ENCODE results near the gene TTLL9.

DNA sequence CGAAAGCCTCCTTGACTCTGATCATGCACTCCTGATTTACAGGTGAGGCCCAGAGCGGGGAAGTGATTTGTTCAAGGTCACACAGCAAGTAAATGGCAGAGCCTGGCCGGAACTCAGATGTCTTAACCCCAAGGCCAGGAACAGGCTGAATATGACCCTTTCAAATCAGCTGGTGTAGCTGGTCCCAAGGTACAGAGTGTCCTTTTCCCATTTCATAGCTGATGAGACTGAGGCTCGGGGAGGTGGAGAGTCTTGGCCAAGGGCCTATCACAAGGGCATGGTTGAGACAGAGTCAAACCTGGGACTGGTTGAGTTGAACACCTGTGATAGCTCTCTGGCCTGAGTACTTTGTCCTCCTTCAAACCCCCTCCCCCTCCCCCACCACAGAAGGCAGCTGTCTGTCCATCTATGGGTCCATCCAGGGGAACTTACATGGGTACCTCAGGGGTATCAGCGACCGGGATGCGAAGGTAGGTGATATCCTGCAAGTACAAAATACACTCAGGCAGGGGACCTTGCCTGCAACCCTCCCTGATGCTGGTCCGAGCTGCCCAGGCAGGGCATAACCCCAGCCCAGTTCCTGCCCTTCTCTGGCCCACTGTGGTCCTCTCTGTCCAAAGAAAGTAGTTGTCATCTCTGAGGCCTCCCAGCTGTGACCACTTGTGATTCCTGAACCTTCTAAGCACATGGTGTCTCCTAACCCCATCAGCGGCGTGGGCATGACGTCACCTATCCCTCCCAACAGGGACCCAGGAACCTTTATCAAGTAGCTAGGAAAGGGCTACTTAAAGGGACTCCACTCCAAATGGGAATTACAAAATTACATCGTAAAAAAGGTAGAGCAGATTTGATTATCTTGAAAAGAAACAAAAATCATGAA lies 5.7 kb upstream of the TTLL9 start:
- TF ChIP-seq, protein P1, sequence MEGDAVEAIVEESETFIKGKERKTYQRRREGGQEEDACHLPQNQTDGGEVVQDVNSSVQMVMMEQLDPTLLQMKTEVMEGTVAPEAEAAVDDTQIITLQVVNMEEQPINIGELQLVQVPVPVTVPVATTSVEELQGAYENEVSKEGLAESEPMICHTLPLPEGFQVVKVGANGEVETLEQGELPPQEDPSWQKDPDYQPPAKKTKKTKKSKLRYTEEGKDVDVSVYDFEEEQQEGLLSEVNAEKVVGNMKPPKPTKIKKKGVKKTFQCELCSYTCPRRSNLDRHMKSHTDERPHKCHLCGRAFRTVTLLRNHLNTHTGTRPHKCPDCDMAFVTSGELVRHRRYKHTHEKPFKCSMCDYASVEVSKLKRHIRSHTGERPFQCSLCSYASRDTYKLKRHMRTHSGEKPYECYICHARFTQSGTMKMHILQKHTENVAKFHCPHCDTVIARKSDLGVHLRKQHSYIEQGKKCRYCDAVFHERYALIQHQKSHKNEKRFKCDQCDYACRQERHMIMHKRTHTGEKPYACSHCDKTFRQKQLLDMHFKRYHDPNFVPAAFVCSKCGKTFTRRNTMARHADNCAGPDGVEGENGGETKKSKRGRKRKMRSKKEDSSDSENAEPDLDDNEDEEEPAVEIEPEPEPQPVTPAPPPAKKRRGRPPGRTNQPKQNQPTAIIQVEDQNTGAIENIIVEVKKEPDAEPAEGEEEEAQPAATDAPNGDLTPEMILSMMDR (conservative IDR thresholded peaks at IDR 0.05), result no peak
- no peak for TF ChIP-seq ZFX (IDR thresholded peaks at IDR 0.05)
